GM18519 (cell line): Measurements from ENCODE around the gene TREH.
"Not testable (repeated sequence)": the region's sequence is repeated elsewhere in the genome, so short reads cannot be mapped to it uniquely, and the experiment has no call there.

Experiments
- ATAC-seq: cut with Tn5 transposase; IDR thresholded peaks from one replicate; pipeline ENCODE4 v1.9.1; 2021; ENCODE audit warnings: mild to moderate bottlenecking, moderate library complexity; ENCODE audit not compliant: unreplicated experiment, low FRiP score

TREH gene, protein sequence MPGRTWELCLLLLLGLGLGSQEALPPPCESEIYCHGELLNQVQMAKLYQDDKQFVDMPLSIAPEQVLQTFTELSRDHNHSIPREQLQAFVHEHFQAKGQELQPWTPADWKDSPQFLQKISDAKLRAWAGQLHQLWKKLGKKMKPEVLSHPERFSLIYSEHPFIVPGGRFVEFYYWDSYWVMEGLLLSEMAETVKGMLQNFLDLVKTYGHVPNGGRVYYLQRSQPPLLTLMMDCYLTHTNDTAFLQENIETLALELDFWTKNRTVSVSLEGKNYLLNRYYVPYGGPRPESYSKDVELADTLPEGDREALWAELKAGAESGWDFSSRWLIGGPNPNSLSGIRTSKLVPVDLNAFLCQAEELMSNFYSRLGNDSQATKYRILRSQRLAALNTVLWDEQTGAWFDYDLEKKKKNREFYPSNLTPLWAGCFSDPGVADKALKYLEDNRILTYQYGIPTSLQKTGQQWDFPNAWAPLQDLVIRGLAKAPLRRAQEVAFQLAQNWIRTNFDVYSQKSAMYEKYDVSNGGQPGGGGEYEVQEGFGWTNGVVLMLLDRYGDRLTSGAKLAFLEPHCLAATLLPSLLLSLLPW

DNA sequence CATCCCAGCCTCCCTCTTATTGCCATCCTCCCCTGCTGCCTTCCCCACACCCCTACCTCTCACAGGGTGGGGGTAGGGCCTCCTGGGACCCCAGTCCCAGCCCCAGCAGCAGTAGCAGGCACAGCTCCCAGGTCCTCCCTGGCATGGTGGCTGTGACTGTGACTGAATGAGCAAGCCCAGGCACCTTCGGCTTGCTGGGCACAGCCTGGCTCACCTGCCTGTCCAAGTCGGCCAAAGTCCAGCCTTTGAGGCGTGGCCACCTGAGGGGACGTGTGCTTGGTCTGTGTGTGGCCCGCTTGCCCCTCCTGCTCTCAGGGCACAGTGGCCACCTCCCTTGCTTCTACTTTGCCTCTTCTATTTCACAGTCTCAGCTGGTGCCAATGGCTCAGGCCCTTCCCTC is at the start of gene TREH:
Gene TREH (minus strand): TSS at position 168 of the 400 bp plus-strand sequence. CDS start 23 bp downstream, at position 145.
- ATAC-seq: no peak

DNA sequence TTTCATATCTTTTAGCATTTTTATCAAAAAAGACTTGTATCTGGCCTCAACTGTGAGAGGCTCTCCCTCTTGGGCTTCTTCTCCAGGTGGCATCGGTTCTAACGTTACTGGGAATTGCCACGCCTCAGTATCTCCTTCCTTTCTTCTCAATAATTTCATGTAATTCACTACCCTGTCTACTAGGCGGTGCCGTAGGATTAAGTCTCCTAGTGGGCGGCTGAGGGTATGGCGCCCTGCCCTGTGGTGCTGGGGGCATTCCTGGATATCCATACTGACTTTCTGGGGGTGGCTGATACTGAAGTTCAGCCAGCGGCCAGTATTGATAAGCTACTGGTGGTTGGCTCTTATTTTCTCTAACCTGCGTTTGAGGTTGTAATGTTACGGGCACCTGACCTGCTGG is 48.7 kb upstream of the TREH start:
- not testable (repeated sequence) for ATAC-seq

DNA sequence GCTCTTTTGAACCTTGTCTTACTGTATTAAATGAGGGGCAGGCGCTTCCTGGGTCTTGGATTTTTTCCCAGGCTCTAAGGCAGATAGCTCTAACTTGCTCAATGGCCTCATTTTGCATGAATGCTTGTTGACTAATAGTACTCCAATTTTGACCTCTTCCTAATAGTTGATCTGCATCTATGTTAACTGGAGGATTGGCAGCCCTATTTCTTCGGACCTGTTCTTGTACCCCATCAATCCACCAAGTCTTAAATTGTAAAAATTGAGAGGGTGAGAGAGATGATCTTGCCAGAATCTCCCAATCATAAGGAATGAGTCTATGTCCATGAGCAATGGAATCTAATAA is 48.2 kb upstream of the TREH start:
- ATAC-seq: not testable (repeated sequence)

DNA sequence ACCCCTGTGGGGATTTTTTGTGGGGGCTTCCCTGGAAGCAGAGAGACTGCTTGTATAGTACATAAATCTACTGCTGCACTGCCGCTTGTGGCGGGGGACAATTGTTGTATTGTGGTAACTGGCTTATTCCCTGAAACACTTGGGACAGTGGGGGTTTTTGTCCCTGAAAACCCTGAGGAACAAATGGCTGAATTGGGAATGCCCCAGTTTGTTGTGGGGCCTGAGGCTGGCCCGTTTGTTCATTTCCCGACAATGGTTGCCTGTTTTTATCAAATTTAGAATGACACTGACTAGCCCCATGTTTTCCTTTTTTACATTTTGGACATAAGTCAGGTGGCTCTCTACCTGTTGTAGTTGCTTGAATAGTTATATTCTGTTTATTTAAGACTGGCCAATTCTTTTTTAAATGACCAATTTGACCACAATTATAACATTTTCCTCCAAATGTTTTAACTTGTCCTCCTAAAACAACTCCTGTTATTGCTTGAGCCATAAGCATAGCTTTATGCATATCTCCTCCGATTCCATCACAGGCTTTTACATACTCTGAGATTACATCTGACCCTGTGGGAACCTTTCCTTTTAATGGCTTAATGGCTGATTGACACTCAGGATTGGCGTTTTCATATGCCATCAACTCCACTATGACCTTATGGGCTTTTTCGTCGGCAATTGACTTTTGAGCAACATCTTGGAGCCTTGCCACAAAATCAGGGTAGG is 47.7 kb upstream of the TREH start:
- not testable (repeated sequence) for ATAC-seq

DNA sequence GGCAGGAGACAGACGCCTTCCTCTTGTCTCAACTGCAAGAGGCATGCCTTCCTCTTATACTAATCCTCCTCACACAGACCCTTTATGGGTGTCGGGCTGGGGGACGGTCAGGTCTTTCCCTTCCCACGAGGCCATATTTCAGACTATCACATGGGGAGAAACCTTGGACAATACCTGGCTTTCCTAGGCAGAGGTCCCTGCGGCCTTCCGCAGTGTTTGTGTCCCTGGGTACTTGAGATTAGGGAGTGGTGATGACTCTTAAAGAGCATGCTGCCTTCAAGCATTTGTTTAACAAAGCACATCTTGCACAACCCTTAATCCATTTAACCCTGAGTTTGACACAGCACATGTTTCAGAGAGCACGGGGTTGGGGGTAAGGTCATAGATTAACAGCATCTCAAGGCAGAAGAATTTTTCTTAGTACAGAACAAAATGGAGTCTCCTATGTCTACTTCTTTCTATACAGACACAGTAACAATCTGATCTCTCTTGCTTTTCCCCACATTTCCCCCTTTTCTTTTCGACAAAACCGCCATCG is 42.1 kb upstream of the TREH start:
- not testable (repeated sequence) for ATAC-seq

DNA sequence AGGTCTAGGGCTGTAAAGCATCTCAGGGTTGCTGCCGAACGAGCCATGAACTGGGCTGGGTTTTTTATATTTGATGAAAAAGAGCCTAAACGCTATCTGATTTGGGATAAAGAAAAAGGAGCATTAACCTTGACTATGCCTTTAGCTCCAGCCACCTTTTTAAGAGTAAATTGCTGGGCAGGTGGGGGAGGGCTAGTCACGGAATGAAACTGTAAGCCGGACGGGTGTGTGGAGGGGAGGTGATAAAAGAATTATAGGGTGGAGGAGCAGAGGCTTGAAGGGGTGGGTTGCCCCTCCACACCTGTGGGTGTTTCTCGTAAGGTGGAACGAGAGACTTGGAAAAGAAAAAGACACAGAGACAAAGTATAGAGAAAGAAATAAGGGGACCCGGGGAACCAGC is 41.3 kb upstream of the TREH start:
- ATAC-seq: not testable (repeated sequence)

DNA sequence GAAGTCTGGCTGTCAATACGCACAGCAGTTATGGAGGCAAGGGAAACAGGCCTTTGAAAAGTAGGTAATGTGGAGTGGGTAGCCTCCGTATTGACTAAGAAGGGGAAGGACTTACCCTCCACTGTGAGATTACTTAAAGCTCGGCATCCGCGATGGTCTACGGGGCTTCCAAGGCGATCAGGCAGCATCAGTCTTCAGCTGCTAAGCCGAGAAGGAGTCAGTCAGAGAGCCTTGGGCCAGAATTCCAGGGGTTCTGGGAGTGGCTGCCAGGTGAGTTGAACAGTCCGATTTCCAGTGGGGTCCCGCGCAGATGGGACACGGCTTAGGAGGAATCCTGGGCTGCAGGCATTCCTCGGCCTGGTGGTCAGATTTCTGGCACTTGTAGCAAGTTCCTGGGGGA is 40.6 kb upstream of the TREH start:
- ATAC-seq: not testable (repeated sequence)

DNA sequence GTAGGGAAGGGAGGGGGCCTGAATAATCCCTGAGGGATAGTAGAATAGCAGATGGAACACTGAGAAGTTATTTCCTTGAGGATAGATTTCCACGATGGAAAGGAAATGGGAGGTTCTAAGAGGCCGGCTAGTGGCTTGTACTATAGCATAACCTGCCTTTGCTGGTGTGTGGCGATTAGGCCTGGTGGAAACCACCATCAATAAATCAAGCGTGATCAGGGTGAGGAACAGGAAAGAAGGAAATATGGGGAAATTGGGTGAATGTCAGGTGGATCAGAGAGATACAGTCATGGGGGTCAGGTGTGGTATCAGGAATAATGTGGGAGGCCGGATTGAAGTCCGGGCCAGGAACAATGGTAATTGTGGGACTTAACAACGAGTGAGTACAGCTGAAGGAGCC is 39.1 kb upstream of the TREH start:
- ATAC-seq: not testable (repeated sequence)

DNA sequence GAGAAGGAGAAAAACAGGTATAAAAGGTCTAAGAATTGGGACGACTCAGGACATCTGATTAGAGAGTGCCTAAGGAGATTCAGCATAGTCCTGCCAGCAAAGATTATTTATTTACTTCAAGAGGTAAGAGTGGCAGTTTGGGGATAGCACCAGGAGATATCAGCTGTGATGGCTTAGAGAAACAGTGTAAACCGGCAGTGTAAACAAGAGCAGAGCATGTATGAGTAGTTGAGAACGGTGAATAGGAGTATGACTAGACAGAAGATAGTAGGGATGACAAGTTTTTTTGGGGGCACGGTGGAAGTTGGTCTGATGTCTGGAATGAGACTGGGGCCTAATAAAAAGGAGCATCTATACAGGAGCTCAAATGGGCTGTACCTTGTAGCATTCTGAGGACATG is 38.3 kb upstream of the TREH start:
- ATAC-seq: not testable (repeated sequence)

DNA sequence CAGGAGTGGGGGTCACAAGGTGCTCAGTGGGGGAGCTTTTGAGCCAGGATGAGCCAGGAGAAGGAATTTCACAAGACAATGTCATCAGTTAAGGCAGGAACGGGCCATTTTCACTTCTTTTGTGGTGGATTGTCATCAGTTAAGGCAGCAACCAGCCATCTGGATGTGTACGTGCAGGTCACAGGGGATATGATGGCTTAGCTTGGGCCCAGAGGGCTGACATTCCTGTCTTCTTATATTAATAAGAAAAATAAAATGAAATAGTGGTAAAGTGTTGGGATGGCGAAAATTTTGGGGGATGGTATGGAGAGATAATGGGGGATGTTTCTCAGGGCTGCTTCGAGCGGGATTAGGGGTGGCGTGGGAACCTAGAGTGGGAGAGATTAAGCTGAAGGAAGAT is 37.8 kb upstream of the TREH start:
- not testable (repeated sequence) for ATAC-seq

DNA sequence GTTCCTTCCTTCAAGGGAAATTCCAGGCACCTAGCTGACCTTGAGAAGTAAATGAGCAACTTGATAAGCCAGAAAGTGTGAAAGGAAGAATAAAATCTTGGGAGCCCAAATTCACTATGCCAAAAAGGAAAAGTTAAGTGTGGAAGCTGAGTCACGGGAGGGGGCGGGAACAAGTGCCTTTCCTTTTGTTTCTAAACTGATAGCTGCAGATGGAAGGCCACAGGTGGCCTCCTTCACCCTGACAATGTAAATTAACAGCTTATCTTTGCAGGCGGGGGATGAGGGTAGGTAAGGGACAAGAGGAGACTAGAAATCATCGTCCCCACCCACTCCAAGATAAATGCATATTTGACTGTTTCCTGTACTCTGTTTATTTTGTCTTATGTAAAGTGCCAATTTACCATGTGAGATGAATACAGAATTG is 36.4 kb upstream of the TREH start:
- ATAC-seq: no peak

DNA sequence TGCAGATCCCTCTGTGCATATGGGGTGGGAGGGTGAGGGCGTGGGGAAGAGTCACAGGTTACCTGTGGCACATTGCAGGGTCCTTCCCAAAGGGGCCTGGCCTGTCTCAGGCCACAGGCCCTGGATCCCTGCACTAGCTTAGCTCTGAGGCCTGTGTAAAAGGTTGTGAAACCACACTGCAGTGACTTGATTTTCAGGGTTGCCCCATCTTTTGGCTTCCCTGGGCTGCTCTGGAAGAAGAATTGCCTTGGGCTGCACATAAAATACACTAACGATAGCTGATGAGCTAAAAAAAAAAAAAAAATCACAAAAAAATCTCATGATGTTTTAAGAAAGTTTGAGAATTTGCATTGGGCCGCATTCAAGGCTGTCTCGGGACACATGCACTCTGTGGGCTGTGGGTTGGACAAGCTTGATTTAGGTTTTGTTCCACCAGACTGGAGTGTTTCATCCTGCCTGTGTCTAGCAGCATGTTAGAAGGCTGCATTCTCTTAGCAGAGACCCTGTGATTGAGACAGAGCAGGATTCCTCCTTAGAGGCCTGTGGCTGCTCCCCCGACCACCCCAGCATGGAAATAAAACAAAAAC is 35.9 kb upstream of the TREH start:
- no peak for ATAC-seq

DNA sequence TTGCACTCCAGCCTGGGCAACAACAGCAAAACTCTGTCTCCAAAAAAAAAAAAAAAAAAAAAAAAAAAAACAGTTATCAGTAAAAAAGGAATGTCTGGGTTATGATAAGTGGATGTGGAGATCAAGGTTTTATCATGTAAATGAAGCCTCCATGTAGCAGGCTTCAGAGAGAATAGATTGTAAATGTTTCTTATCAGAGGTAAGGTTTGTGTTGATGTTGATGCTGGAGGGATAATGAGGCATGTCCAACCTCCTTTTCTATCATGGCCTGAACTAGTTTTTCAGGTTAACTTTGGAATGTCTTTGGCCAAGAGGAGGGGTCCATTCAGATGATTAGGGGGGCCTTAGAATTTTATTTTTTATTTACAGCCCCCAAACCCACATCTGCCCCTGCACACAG is 35.4 kb upstream of the TREH start:
- no peak for ATAC-seq

DNA sequence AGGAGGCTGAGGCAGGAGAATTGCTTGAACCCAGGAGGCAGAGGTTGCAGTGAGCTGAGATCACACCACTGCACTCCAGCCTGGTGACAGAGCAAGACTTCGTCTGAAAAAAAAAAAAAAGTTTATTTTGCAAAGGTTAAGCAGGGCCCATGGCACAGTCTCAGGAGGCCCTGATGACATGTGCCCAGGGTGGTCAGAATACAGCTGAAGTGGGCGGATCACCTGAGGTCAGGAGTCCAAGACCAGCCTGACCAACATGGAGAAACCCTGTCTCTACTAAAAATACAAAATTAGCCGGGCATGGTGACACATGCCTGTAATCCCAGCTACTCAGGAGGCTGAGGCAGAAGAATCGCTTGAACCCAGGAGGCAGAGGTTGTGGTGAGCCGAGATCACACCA is 35.0 kb upstream of the TREH start:
- not testable (repeated sequence) for ATAC-seq

DNA sequence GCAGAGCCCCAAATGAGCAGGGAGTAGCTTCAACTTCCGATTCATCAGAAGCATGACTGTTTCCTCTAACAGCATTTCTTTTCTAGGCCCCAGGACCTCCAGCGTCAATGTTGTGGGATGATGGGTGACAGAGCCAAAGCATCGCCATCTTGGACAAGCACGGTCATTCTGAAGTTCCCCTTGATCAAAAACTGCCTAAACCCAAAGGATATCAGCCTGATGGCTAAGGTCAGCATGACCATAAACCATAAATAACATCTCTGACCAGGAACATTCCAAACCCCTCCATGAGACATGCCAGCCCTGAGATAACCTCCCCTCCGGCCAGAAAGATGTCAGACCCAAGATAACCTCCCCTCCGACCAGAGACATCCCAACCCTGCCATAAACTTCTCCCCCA is 28.8 kb upstream of the TREH start:
- ATAC-seq: no peak

DNA sequence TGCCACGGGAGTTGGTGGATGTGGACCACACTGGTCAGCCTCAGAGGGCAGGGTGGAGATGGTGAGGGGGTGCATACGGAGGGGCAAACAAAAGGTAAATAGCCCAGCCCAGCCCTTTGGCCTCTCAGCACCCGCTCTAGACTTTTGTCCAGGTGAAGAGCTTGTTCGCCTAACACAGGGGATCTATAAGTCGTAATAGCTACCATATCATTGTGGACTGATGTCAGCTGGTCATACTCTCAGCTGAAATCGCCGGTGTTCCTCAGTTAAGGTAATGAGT is 27.0 kb upstream of the TREH start:
- ATAC-seq: no peak

DNA sequence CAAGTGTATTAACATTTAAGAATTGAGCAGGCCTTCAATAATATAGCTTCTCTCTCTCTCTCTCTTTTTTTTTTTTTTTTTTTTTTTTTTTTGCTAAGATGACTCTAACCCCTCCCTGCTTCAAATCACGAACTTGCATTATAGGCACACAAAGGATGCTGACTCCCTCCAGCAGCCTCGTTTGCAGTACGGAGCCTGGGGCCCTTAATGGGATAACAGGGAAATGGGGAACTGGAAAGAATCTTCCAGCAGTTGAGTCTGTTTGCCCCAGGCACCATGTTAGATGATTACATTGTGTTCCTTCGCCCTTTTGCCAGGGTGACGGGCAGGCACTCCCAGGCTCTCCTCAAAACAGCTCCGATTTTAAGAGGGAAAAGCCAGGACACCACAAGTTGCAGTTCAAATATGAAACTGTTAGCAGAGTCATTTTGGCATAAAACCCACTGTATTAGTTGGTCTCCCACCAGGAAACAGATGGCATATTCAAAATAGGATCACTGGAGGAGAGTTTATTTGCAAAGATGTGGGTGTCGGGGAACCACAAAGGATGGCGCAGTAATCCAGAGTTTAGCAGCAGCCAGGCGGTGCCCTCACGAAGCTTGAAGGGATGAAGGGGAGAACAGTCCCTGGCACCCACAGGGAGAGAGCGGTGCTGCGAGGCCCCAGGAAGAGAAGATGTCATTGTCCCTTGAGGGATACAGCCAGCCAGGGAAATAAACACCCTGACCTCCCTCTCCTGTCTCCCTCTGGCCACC is 26.5 kb upstream of the TREH start:
- no peak for ATAC-seq

DNA sequence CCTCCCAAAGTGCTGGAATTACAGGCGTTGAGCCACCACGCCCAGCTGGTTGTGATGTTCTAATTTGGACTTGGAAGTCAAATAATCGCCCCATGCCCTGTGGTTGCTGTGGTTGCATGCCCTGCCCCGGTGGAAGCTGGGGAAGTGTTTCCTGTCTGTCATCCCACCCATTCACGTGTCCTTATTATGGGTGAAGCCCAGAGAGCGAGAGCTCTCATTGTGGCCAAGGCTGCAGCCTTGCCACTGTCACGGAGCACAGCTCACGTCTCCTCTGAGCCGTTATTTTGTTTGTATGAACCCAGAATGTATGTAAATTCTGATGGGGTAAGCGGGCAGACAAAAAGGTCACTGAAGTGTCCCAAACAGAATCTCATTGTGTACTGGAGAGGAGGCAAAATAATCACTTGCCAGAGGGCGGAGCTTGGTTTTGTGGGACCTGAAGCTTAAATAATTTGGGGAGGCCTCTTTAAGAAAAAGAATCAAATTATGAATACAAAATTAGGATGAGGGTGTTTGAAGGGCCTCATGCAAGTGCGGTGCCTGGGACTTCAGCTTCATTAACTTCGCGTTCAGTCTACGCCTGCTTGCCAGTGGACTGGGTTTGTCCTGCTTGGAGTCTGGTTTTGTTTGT is 25.8 kb upstream of the TREH start:
- no peak for ATAC-seq

DNA sequence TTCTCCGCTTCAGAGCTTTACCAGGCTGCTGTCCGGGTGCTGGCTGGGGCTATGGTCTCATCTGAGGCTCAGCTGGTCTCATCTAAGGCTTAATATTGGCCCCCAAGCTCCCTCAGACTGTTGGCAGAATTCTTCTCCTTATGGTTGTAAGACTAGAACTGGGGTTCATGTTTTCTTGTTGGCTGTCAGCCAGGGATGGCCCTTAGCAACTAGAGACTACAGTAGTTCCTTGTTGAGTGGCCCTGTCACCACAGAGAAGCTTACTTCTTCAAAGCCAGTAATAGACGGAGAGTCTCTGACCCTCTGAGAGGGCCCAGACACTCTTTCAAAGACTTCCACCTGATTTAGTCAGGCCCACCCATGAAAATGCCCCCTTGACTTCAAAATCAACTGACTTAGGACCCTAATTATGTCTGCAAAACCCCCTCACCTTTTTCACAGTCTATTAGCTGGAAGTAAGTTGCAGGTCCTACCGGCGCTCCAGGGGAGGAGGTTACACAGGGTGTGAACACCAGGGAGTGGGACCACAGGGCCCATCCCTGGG is 24.2 kb upstream of the TREH start:
- no peak for ATAC-seq
